Naive thymus-derived CD8-positive, alpha-beta T cell (primary cell): ENCODE results near the gene DCAF15. TPM values are rescaled to one million over a fixed set of nuclear protein-coding genes. Genes with fewer than 3 reads are reported as not detected.

Source experiments
- ATAC-seq, 2 donors: fragments of 150-1000 bp; cut with Tn5 transposase in 1 of 2; sonication (Bioruptor Pico), chemical (Tn5 transposase) in 1 of 2; 1 replicate in 1 of 2; 2 replicates in 1 of 2; pipeline ENCODE4 v1.10.0; 2021; ENCODE audit warnings: mild to moderate bottlenecking in 2 of 2, moderate library complexity in 2 of 2
- POLR2A ChIA-PET: fragments of 350-600 bp; sonication (Branson Sonifier 250); formaldehyde crosslinking; loops from one replicate; lab custom pipeline; 2021; ENCODE audit warnings: antibody characterized with exemption; lab: Charles Lee
- DNase-seq, 10 donors: peaks; one replicate each; pipeline versions ENCODE4 v3.0.0 to v3.0.0-alpha.2; 2020 to 2022
- H3K27ac Mint-ChIP-seq, 10 donors: one replicate each; pipeline ENCODE4 v1.8.0; 2020 to 2022; ENCODE audit warnings: mild to moderate bottlenecking in 10 of 10, mixed read lengths in 10 of 10, moderate library complexity in 4 of 10, inconsistent platforms in 1 of 10
- H3K27me3 Mint-ChIP-seq, 5 donors: one replicate each; pipeline ENCODE4 v1.8.0; 2021 to 2022; ENCODE audit warnings: mixed read lengths in 5 of 5
- H3K36me3 Mint-ChIP-seq, 3 donors: one replicate each; pipeline ENCODE4 v1.8.0; 2020 to 2022; ENCODE audit warnings: mixed read lengths in 3 of 3, mild to moderate bottlenecking in 2 of 3, inconsistent platforms in 1 of 3
- H3K4me1 Mint-ChIP-seq, 4 donors: one replicate each; pipeline ENCODE4 v1.8.0; 2021 to 2022; ENCODE audit warnings: mixed read lengths in 4 of 4
- H3K4me3 Mint-ChIP-seq, 10 donors: one replicate each; pipeline ENCODE4 v1.8.0; 2020 to 2022; ENCODE audit warnings: mild to moderate bottlenecking in 10 of 10, mixed read lengths in 10 of 10, moderate library complexity in 6 of 10, inconsistent platforms in 1 of 10
- H3K9me3 Mint-ChIP-seq, 9 donors: one replicate each; pipeline ENCODE4 v1.8.0; 2020 to 2022; ENCODE audit warnings: mixed read lengths in 9 of 9, mild to moderate bottlenecking in 3 of 9, inconsistent platforms in 1 of 9, moderate library complexity in 1 of 9
- polyA plus RNA-seq, 3 donors: library from polyadenylated mRNA; unstranded; fragments of 300-500 nt; fragmentation: Illumina TruSeq; gene quantifications; one replicate each; pipeline ENCODE4 v1.2.3, GENCODE V29; 2021
- total RNA-seq, 8 experiments: library from RNA in 2 of 8; stranded (reverse) in 2 of 8; gene quantifications; one replicate each; pipeline ENCODE4 v1.2.3 and lab custom pipeline; 2021 to 2026

The DCAF15 gene
- total and polyA plus RNA-seq, 5 experiments from 2014 or later = 2.9 to 93.6 (median 6.0) TPM

DNA sequence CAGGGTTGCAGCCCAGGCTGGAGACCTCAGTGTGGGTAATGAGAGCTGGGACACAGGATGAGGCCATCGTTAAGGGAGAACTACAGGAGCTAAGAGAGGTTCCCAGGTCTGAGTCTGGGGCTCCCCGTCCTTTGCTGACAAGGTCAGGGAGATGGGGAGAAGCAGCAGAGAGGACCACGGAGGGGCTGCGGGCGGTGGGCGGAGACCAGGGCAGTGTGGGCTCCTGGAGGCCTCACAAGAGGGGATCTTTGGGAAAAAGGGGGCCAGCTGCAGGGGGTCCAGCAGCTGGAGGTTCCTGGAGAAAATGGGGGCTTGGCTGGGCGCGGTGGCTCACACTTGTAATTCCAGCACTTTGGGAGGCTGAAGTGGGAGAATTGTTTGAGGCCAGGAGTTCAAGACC is 37.8 kb downstream of the DCAF15 start:
- no peak for DNase-seq
- Mint-ChIP-seq H3K36me3 (peaks cover 0 to 33% (median 8%) of the 10 kb centered on the region in 3 donors), H3K4me3 (peak overlapping the region in 4 of 10 donors; percentile 13 to 66 (median 37)), H3K27ac (peak overlapping the region; percentile 83 to 99 (median 96)), H3K27me3 (no peaks in the 10 kb centered on the region), H3K4me1 (peaks cover 32 to 80% (median 71%) of the 10 kb centered on the region in 4 donors), H3K9me3 (no peaks in the 10 kb centered on the region)
- ATAC-seq = no peak
- POLR2A ChIA-PET = interaction anchor here (0.8 to 24.8 kb wide), 4 partner anchors 12 to 42 kb away, joined by 3 to 481 read pairs (median 5); partner anchors contain the start of genes IL27RA and RFX1

DNA sequence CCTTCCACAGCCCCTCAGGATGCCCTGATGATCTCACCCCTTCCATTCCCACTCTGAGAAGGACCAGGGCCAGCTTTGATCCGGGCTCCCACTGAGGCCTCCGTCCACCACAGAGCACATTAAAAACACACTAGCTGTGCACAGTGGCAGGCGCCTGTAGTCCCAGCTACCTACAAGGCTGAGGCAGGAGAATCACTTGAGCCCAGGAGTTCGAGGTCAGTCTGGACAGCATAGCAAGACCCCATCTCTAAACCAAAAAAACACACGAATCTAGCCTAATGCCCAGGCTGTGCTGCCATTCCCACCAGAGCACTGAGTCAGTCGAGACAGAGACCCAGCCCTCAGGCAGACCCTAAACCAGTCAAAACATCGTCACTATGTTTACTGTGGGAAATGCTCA is 39.7 kb downstream of the DCAF15 start:
- no peak for DNase-seq
- Mint-ChIP-seq H3K9me3 (no peaks in the 10 kb centered on the region), H3K27ac (peak overlapping the region in 8 of 10 donors; percentile 3 to 80 (median 36)), H3K4me1 (peaks cover 25 to 64% (median 52%) of the 10 kb centered on the region in 4 donors), H3K4me3 (peak overlapping the region in 3 of 10 donors; percentile 28 to 41 (median 30)), H3K36me3 (peaks cover 0 to 33% (median 8%) of the 10 kb centered on the region in 3 donors), H3K27me3 (no peaks in the 10 kb centered on the region)
- no peak for ATAC-seq
- POLR2A ChIA-PET = interaction anchor here (4.0 to 24.8 kb wide), 2 partner anchors 10 to 40 kb away, joined by 18 to 481 read pairs; partner anchors contain the start of genes IL27RA and RFX1

DNA sequence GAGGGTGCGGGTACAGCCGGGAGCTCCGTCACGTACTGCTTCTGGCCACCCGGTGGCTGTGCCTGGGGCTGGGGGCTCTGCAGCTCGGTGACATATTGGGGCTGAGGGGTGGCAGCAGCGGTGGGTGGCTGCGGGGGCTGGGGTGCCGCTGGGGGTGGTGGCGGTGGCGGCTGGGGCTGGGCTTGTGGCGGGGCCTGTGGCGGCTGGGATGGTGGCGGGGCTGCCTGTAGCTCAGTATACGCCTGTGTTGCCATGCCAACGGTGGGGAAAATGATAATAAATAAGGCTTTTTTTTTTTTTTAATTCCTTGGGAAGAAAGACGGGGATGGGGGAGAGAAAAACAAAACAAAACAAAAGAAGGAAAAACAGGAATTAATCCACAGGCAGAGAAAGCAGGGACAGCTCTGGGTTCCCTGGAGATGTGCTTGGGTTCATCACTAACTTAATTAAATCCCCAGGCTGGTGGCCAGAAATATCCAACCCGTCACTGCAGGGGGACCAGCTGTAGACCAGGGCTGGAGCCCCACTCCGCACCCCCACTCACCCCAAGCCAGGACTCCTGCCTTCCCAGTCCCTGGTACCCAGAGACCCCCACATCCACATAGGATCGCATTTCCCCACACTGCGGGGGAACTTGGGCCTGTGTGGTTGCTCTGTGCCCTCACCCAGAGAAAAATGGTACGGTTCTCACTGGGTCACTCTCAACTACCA is 41.4 kb downstream of the DCAF15 start:
- Mint-ChIP-seq H3K4me3 (peak overlapping the region in 5 of 10 donors; percentile 14 to 37 (median 34)), H3K4me1 (peaks cover 22 to 55% (median 40%) of the 10 kb centered on the region in 4 donors), H3K36me3 (peaks cover 0 to 33% (median 10%) of the 10 kb centered on the region in 3 donors), H3K27ac (peak overlapping the region in 8 of 10 donors; percentile 41 to 74 (median 64)), H3K9me3 (no peaks in the 10 kb centered on the region), H3K27me3 (no peaks in the 10 kb centered on the region)
- ATAC-seq = peak; percentile 73 to 77
- POLR2A ChIA-PET = interaction anchor here (0.7 to 24.8 kb wide), 5 partner anchors 9 to 44 kb away, joined by 3 to 481 read pairs (median 18); partner anchors contain the start of genes IL27RA and RFX1
- DNase-seq = peak in 2 of 10 donors; percentile 30 to 44

DNA sequence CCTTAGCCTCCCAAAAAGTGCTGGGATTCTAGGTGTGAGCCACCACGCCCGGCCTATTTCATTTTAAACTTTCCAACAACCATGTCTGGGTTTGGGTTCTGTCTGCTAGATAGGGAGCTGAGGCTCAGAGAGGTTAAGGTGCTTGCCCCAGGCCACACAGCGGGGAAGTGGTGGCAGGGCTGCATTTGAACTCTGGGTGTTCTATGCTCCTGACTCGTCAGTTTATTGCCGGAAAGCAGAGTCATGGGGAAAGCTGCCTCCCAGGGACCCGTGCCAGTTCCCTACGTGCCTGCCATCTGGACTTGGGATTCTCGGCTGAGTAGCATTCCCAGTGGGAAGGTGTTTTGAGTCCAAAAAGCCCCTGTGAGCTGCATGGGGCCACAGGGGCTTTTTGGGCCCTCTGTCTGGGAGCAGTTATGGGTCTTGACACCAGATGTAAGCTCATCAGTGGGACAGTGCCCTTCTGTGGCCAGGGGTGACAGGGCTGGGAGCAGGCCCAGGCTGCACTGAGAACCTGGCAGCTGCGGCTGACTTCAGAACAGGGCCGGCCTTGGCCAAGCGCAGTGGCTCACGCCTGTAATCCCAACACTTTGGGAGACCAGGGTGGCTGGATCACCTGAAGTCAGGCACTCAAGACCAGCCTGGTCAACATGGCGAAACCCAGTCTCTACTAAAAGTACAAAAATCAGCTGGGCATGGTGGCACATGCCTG is 42.9 kb downstream of the DCAF15 start:
- ATAC-seq = no peak
- no peak for DNase-seq
- Mint-ChIP-seq H3K4me3 (no peak overlapping the region), H3K27ac (peak overlapping the region in 5 of 10 donors; percentile 14 to 64 (median 29)), H3K4me1 (peaks cover 12 to 49% (median 33%) of the 10 kb centered on the region in 4 donors), H3K36me3 (peaks cover 0 to 20% (median 10%) of the 10 kb centered on the region in 3 donors), H3K27me3 (no peaks in the 10 kb centered on the region), H3K9me3 (no peaks in the 10 kb centered on the region)
- POLR2A ChIA-PET = interaction anchor here (0.7 to 24.8 kb wide), 4 partner anchors 7 to 1057 kb away, joined by 6 to 481 read pairs (median 250); partner anchors contain the start of genes CALR, IL27RA and RFX1

DNA sequence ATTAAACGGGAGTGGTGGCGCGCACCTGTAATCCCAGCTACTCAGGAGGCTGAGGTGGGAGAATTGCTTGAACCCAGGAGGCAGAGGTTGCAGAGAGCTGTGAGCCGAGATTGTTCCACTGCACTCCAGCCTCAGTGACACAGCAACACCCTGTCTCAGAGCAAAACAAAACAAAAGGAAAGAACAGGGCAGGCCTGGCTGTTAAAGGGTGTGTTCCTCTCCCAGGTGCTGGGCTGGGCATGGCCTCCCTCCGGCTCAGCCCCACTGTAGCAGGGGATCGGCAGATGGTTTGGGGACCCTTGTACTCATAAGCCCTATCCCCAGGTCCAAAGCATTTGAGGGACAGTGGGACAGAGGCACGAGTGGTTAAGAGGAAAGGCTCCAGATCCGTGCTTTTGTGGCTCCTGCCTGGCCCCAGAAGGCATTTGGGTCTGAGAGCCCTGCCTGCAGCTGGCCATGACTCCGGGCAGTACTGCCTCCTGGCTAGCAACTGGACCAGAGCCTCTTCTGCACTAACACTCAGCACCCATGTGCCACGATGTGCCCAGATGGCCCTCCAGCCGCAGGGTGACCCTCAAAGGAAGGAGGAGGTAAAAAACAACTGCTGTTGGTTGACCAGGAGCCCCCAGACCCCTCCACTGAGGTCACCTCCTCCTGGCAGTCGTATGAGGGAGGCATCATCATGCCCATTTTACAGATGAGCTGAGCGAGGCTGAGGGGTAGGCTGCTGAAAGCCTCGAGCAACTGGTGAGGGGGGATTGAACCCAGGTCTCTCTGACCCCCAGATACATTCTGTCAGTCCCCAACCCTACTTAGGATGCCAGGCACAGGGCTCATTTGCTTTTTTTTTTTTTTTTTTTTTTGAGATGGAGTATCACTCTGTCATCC is 43.8 kb downstream of the DCAF15 start:
- DNase-seq (no peak), ATAC-seq (no peak)
- H3K9me3 Mint-ChIP-seq = no peaks in the 10 kb centered on the region
- H3K27me3 Mint-ChIP-seq = no peaks in the 10 kb centered on the region
- H3K27ac Mint-ChIP-seq = no peak overlapping the region
- H3K4me3 Mint-ChIP-seq = no peak overlapping the region
- POLR2A ChIA-PET = interaction anchor here (0.7 to 24.8 kb wide), 6 partner anchors 6 to 1058 kb away, joined by 3 to 481 read pairs (median 6); partner anchors contain the start of genes CALR and RFX1
- H3K36me3 Mint-ChIP-seq = peaks cover 3 to 15% (median 9%) of the 10 kb centered on the region in 3 donors
- H3K4me1 Mint-ChIP-seq = peaks cover 12 to 52% (median 37%) of the 10 kb centered on the region in 4 donors

DNA sequence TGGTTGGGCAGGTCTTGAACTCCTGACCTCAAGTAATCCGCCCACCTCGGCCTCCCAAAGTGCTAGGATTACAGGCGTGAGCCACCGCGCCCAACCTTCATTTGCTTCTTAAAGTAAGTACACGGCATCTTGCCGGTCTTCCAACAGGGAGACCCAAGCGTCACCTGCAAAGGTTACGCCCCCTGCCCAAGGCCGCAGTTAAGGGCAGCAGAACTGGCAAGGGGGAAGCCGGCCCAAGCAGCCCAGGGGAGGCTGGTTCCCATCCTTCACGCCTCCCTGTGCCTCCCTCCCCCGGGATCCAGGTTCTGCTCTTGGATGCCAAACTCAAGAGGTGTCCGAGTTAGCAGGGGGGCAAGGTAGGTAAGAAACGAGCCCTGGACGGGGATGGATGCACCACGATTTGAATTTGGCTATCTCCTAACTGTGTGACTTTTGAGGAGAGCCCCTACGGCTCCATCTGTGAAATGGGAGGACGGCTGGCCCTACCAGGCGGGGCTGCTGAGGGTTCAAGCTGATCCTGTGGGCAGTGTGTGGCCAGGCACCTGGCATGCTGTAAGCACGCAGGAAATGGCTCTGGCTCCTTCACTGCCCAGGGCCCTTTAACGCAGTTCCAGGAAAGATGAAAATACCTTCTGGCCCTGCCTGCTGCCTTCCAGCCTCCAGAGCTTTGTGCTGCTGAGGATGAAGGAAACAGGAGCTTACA is 44.8 kb downstream of the DCAF15 start:
- ATAC-seq (no peak), DNase-seq (no peak)
- H3K27ac Mint-ChIP-seq = peak overlapping the region in 1 of 10 donors; percentile 58
- H3K36me3 Mint-ChIP-seq = peaks cover 4 to 10% (median 8%) of the 10 kb centered on the region in 3 donors
- H3K4me1 Mint-ChIP-seq = peaks cover 12 to 56% (median 41%) of the 10 kb centered on the region in 4 donors
- POLR2A ChIA-PET = interaction anchor here (1.5 to 18.9 kb wide), 2 partner anchors 9 to 13 kb away, joined by 6 to 481 read pairs; partner anchors contain the start of gene RFX1
- no peak overlapping the region for H3K4me3 Mint-ChIP-seq
- H3K27me3 Mint-ChIP-seq = no peaks in the 10 kb centered on the region
- H3K9me3 Mint-ChIP-seq = no peaks in the 10 kb centered on the region

DNA sequence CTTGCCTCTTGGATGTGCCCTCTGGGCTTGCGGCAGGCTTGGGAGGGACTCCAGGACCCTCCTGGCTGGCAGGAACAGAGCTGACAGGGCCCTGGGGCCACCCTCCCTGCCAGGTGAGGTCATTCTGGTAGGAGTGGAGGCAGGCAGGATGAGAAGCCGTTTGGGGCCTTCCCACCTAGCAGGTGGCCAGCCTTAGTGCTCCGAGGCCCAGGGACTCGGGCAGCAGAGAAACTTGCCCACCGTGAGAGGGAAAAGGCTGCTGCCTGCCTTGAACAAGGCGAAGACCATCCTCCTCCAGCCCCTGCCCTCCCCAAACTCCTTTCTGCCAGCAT is 45.3 kb downstream of the DCAF15 start:
- Mint-ChIP-seq H3K27me3 (no peaks in the 10 kb centered on the region), H3K9me3 (no peaks in the 10 kb centered on the region), H3K4me1 (peaks cover 14 to 57% (median 41%) of the 10 kb centered on the region in 4 donors), H3K4me3 (no peak overlapping the region), H3K36me3 (peaks cover 4 to 7% (median 6%) of the 10 kb centered on the region in 3 donors), H3K27ac (peak overlapping the region in 6 of 10 donors; percentile 28 to 75 (median 66))
- DNase-seq (peak in 1 of 10 donors; percentile 40), ATAC-seq (no peak)
- POLR2A ChIA-PET = interaction anchor here (1.5 to 18.9 kb wide), 2 partner anchors 9 to 14 kb away, joined by 6 to 481 read pairs; partner anchors contain the start of gene RFX1

DNA sequence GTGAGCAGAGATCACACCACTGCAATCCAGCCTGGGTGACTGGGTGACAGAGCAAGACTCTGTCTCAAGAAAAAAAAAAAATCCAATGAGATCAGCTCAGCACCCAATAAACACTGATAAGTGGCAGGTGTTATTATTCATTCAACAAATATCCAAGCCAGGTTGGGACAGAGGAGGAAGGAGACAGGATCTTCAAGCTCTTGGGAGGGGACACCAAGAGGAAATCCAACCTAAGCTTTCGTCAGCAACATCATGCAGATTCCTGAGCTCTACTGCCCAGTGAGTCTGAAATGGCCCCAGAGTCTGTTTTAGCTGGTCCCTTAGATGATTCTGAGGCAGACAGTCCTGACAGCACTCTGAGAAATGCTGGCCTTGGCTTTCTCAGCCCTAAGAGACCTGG is 46.1 kb downstream of the DCAF15 start:
- H3K4me3 Mint-ChIP-seq = no peak overlapping the region
- H3K36me3 Mint-ChIP-seq = peaks cover 2 to 7% (median 4%) of the 10 kb centered on the region in 3 donors
- no peaks in the 10 kb centered on the region for H3K27me3 Mint-ChIP-seq
- POLR2A ChIA-PET = interaction anchor here (0.7 to 18.9 kb wide), 6 partner anchors 15 to 98 kb away, joined by 3 to 481 read pairs (median 6); partner anchors contain the start of gene IL27RA
- no peaks in the 10 kb centered on the region for H3K9me3 Mint-ChIP-seq
- peaks cover 21 to 60% (median 48%) of the 10 kb centered on the region in 4 donors for H3K4me1 Mint-ChIP-seq
- DNase-seq (peak in 1 of 10 donors; percentile 13), ATAC-seq (no peak)
- peak overlapping the region; percentile 28 to 99 (median 84) for H3K27ac Mint-ChIP-seq

DNA sequence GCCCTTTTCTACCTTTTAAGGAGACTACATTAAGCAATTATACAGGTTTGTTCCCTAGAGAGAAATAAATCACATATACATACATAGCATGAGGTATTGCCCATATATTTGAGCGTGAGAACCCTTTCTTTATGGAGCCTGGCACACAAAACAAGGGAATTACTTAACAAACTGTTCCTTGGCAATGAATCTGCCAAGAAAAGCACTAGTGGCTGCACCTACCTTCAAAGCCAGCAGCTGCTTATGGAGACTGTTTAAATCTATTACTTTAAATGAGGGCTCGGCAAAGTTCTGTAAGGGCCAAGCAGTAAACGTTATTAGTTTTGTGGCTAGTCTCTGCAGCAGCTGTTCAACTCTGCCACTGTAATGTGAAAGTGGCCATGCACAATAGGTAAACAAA is 46.8 kb downstream of the DCAF15 start:
- peaks cover 2 to 7% (median 4%) of the 10 kb centered on the region in 3 donors for H3K36me3 Mint-ChIP-seq
- no peaks in the 10 kb centered on the region for H3K27me3 Mint-ChIP-seq
- DNase-seq = no peak
- POLR2A ChIA-PET = interaction anchor here (0.7 to 18.9 kb wide), 5 partner anchors 15 to 99 kb away, joined by 3 to 481 read pairs (median 8); partner anchors contain the start of gene IL27RA
- H3K4me1 Mint-ChIP-seq = peaks cover 22 to 64% (median 48%) of the 10 kb centered on the region in 4 donors
- no peak overlapping the region for H3K4me3 Mint-ChIP-seq
- peak overlapping the region in 9 of 10 donors; percentile 28 to 99 (median 87) for H3K27ac Mint-ChIP-seq
- no peak for ATAC-seq
- H3K9me3 Mint-ChIP-seq = no peaks in the 10 kb centered on the region

DNA sequence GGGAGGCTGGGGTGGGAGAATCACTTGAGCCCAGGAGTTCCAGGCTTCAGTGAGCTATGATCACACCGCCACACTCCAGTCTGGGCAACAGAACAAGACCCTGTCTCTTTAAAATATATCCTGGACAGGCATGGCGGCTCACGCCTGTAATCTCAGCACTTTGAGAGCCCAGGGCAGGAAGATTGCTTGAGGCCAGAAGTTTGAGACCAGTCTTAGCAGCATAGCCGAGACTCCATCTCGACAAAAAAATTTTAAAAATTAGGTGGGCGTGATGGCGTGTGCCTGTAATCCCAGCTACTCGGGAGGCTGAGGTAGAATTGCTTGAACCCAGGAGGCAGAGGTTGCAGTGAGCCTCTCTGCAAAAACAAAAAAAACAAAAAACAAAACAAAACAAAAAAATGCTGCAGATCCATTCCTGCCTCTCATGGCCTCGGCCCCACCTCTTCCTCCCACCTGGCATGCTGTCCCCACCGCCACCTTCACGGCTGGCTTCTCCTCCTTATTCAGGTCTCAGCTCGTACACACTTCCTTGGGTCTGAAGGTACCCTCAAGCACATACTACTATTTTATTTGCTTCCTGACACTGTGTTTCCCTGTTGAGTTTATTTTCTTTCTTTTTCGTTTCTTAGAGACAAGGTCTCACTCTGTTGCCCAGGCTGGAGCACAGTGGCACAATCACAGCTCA is 48.5 kb downstream of the DCAF15 start:
- H3K4me1 Mint-ChIP-seq = peaks cover 26 to 71% (median 58%) of the 10 kb centered on the region in 4 donors
- no peaks in the 10 kb centered on the region for H3K27me3 Mint-ChIP-seq
- H3K9me3 Mint-ChIP-seq = no peaks in the 10 kb centered on the region
- H3K36me3 Mint-ChIP-seq = peaks cover 0 to 7% (median 4%) of the 10 kb centered on the region in 3 donors
- peak overlapping the region; percentile 59 to 83 (median 72) for H3K4me3 Mint-ChIP-seq
- H3K27ac Mint-ChIP-seq = peak overlapping the region; percentile 94 to 100 (median 98)
- POLR2A ChIA-PET = interaction anchor here (0.6 to 18.9 kb wide), 5 partner anchors 17 to 48 kb away, joined by 4 to 481 read pairs (median 9); partner anchors contain the start of genes DCAF15 and IL27RA
- DNase-seq = peak in 2 of 10 donors; percentile 26 to 29
- ATAC-seq = no peak
